Fibroblast of skin of back (primary cell): ENCODE measurements around the gene ARL4D. TPM values are rescaled to one million over a fixed set of nuclear protein-coding genes. Genes with fewer than 3 reads are reported as not detected.
"Not testable (repeated sequence)": the region's sequence is repeated elsewhere in the genome, so short reads cannot be mapped to it uniquely, and the experiment has no call there.

ENCODE experiments used
- DNase-seq: peaks from one replicate; pipeline ENCODE4 v3.0.0-alpha.2; 2013
- polyA plus RNA-seq, 2 experiments: library from polyadenylated mRNA; unstranded; fragments of 120-200 nt; gene quantifications; one replicate each; pipeline ENCODE4 v1.2.1, GENCODE V29; 2013; ENCODE audit not compliant: insufficient read length in 2 of 2

Gene ARL4D, protein sequence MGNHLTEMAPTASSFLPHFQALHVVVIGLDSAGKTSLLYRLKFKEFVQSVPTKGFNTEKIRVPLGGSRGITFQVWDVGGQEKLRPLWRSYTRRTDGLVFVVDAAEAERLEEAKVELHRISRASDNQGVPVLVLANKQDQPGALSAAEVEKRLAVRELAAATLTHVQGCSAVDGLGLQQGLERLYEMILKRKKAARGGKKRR
- polyA plus RNA-seq (2013, experiment 1 of 2; ENCODE audit: insufficient read length), result 20.4 TPM
- 20.1 TPM for polyA plus RNA-seq (2013, experiment 2 of 2; ENCODE audit: insufficient read length)

DNA sequence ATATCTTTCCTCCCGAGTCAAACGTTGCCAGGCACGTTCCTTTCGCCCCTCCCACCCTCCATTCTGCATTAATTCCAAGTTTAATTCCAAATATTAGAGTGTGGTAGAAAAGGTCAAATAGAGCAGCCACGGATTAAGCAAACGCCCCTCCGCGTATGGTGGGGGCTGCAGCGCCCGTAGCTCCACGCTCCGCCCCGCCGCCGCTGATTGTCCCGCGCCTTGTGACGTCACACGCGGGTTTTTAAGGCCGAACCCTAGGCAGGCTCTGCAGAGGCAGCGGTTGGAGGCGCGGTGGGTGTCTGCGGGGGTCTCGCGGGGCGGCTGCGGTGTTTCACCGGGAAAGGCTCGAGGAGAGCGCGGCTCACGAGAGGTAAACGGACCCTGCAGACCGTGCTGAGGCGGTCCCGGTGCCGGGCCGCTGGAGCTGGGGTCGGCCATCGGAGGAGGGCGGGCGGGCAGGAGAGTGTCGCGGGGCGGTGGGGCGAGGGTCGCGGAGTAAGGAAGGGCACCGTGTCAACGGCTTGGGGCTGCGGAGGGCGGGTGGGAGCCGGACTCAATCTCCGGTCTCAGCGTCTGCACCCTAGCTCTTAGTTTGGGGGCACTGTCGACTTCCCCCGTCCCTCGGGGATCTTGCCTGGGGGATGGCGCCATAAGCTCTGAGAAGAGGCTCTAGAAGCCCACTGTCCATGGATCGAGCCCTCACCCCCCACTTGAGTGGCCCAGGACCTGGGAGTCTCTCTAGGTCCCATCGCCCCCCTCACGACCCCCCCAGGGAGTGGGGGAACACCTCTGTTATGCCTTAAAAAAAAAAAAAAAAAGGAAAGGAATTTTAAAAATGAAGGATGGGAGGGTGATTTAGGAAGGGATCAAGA, at the start of gene ARL4D:
ARL4D (plus strand) TSS at position 270 of the 872 bp plus-strand sequence. CDS start 740 bp downstream, outside the sequence.
- DNase-seq, result peak; percentile 80

DNA sequence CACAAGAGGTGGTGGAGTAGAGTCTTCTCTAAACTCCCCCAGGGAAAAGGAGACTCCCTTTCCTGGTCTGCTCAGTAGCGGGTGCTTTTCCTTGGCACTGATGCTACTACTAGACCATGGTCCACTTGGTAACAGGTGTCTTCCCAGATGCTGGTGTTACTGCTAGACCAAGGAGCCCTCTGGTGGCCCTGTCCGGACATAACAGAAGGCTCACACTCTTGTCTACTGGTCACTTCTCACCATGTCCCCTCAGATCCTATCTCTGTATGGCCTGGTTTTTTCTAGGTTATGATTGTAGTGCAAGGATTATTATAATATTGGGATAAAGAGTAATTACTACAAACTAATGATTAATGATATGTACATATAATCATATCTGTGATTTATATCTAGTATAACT, 49.7 kb upstream of the ARL4D start:
- no peak for DNase-seq

DNA sequence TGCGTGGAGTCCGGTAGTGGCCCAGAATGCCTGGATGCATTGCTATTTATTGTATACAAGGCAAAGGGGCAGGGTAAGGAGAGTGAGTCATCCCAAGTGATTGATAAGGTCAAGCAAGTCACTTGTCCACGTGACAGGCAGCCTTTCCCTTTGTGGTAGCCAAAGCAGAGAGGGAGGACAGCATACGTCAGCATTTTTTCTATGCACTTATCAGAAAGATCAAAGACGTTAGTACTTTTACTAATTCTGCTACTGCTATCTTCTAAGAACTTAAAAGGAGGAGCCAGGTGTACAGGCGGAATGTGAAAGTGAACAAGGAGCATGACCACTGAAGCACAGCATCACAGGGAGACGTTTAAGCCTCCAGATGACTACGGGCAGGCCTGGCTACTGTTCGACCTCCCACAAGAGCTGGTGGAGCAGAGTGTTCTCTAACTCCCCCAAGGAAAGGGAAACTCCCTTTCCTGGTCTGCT, 47.9 kb upstream of the ARL4D start:
- no peak for DNase-seq

DNA sequence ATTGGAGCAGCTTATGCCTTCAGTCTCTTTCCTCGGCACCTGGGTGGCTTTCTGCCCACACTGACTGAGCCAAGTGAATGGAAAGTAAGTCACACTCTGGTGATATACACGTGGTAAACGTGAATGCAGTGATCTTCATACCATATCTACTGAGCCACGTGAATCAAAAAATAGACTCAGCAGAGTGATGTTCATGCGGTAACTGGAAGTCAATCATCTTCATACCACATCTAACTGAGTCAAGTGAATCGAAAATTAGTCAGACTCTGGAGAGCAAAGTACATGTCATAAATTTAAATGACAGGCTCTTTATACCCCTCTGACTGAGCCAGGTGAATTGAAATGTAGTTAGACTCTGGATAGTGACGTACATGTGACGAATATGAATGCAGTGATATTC, 47.1 kb upstream of the ARL4D start:
- DNase-seq, result no peak

DNA sequence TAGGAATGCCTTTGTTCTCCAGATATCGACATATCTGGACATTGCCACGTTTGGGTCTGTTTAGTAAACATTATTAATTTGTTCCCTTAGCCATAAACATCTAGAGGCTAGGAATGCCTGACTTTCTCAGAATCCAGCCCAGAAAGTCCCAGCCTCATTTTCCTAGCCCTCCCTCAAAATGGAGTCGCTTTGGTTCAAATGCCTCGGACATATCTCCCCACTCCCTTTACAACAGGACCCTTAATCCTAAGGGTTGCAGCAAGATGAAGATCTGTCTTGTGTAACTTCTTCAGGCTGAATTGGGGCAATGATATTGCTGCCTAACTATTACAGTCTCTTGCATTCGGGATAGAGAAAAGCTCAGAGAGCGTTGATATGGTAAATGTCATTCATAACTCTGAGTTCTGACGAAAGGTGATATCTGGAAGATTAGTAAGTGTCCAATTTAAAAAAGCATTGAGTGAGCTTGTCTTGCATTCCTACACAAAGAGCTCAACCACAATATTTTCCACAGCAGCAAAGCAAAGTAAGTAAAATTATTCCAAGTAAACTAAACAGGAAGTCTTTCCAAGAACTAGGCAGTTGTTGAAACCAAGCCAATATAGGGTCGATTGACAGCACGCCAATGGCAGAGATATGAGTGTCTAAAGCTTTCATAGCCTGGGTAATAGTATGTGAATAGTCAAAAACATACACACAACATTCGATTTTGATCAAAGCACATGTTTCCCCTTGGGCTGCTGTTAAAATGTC, 46.0 kb upstream of the ARL4D start:
- DNase-seq, result no peak

DNA sequence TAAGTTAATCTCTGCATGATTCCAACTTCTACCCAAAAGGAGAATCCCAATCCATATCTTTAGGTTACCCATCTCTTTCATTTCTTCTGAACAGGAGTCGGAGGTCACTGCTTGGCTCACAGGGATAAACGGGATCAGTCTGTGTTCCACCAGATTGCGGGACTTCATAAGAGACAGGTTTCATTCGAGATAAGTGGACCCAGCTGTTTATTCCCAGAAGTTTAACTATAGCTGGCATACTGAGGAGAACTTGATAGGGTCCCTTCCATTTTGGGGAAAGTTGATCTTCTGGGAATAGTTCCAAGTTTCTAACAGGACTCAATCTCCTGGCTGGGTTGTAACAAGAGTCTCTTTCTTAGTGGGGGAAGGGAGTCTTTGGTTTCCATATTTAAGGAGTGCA, 45.4 kb upstream of the ARL4D start:
- DNase-seq, result no peak

DNA sequence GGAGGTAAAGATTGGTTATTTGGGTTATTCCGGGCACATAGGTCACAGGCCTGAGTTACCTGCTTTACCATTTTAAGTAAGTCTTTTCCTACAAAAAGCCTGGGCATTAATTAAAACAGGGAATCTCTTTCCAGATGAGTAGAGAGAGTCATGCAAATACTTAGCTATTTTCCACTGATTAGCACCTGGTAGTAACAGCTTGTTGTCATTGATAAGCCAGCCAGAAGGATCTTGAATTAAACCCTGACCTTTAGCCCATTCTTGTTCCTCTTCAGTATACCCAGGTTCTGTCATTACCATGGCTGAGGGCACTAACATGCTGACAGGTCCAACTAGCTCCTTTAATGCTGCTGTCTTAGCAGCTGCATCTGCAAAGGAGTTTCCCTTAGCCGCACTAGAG, 44.4 kb upstream of the ARL4D start:
- no peak for DNase-seq

DNA sequence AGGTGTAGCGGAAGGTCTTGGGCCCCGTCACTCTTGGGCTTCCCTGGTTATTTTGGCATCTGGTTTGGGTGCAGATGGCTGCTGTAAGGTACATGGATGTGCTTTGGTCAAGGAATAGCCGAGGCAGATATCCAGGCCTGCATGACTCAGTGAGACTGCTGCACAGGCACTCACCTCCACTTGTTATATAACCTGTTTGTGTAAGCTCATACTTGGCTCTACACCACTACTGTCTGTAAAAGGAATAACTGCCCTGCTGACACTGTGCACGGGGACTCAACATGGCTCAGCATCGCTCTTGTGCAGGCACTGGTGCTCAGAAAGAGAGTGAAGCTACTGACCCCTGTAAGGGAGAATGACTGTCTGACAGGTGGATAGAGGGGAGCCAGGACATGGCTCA, 42.3 kb upstream of the ARL4D start:
- DNase-seq, result no peak

DNA sequence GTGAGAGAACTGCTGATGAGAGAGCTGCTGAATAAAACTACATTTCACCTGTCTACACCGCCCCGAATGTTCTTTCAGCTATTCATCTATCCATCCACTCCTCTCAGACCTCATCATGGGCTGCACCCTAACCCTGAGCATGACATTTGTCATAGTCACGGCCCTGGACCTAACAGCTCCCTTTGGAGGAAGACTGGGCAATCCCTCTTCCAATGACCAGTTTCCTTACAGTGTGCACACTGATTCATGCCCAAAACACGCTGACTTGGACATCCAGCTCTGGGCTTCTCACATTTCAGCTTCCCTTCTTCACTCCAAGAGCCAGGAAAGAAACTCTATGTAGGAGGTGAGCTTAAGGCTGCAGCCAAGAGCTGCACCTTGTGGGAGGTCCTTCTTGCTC, 41.8 kb upstream of the ARL4D start:
- DNase-seq, result peak; percentile 91

DNA sequence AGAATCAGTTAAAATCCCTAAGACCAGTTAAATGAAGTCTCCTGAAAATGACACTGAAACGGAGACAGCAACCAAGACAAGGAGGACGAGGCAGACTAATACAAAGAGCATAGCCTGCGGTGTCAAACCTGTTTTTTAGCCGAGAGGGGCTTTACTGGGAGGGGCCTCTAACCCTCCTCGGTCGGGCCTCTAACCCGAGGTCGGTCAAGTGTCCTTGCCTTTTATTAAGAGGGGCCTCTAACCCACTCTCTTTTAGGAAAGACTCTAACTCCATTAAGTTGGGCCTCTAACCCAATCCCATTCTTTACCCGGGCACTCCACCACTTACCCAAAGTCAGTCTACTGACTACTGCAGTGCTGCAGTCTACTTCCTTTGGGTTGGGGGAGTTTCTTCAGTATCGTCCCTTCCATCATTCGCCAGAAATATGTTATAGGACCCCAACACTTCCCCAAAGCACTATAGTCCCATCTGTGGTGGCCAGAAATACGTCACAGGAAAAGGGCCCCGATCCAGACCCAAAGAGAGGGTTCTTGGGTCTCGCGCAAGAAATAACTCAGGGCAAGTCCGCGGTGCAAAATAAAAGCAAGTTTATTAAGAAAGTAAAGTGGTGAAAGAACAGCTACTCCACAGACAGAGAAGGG, 39.2 kb upstream of the ARL4D start:
- DNase-seq, result no peak

DNA sequence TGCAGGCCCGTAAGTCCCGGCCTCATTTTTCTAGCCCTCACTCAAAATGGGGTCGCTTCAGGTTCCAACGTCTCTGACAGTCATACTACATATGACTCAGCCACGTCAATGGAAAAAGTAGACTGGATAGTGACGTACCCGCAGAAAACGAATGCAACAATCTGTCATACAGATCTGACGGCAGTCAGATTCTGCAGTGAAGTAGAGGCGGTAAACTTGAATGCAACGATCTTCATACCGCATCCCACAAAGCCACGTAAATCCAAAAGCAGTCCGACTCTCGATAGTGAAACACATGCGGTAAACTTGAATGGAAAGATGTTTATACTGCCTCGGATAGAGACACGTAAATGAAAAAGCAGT, 38.4 kb upstream of the ARL4D start:
- peak; percentile 83 for DNase-seq

DNA sequence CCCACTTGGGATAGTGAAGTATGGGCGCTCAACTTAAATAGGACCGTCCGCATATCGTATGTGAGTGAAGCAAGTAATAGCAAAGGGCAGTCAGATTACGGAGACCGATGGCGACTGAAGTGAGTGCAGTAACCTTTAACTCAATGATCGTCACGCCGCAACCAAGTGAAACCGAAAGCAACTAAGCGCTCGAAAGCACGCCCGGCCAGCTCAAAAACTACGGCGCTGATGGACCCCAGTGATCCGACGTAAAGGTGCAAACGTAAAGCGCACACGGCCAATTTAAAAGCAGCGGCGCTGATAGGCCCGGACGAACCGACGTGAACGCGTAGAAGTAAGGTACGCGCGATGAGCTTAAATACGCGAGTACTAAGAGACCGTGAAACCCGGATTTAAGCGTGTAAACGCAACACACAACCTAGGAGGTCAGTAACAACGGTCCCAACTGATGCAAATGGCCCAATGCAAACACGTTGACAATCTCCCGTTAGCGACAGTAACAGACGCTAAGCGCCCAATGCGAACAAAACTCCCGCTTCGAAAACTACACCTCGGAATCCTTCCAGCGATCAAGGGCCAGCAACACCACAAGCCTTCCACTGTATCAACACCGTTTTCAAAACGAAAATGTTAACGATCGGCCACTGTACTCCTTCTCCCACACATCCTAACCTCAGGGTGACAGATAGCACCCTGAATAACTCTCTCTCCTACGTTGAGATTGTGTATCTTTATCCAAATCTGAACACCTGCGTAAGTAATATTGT, 37.9 kb upstream of the ARL4D start:
- peak; percentile 99 for DNase-seq

DNA sequence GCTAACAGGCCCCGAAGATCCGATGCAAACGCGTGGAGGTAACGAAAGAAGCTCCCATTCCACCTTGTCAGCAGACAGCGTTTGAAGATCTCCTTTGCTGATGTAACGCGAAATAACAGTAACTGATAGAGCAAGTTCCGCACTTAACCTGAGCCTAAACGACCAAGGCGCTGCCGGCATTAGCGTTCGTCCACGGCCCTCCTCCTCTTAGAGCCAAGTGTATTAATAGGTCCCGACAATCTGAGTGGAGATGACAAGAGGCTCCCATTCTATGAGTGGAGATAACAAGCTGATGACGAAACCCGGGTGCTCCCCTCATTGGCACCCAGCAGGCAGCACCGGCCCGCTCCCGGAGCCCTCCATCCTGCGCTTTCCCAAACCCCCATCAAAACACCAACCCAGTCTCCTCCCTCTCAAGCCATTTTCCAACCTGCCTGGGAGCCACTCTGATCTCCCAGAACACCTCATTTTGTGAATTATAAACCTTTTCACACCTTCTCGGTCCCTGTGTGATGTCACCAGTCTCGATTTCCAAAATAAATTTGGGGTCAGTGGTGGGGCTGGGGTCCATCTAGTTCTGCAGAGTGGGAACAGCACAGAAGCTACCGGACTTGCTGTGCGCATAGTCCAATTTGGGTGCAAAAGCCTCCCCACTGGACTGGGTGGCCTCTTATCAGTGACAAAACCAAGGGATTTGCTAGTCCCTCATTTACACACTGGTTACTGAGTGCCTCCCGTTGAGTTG, 35.4 kb upstream of the ARL4D start:
- no peak for DNase-seq

DNA sequence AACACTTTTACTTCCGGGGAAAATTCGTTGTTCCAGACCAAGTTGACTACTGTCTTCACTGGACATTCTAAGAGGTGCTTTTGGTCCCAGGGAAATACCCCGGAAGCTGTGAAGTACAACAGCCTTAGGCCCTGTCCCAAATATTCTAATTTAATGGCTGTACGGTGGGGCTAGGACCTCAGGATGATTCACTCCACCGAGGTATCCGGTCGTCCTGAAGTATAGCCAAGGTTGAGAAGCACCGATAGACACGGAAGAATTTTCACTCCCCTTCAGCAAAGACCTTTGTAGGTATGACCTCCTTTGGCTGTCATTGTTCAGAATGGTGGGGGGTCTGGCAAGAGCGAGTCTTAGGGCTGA, 34.9 kb upstream of the ARL4D start:
- no peak for DNase-seq

DNA sequence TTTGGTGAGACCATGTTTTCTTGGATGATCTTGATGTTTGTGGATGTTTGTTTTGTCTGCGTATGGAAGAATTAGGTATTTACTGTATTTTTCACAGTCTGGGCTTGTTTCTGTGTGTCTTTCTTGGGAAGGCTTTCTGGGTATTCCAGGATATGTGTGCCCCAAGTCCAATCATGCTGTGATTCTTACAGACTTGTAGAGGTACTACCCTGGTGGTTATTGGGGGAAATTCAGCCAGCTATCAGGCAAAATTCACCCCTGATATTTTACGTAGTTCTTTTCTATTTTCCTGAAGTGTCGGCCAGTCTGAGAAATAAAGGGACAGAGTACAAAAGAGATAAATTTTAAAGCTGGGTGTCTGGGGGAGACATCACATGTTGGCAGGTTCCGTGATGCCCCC, 33.4 kb upstream of the ARL4D start:
- DNase-seq, result no peak

DNA sequence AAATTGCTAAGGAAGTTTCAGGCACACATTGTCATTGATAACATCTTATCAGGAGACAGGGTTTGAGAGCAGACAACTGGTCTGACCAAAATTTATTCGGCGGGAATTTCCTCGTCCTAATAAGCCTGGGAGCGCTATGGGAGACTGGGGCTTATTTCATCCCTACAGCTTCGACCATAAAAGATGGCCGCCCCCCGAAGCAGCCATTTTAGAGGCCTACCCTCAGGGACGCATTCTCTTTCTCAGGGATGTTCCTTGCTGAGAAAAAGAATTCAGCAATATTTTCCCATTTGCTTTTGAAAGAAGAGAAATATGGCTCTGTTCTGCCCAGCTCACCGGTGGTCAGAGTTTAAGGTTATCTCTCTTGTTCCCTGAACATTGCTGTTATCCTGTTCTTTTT, 32.9 kb upstream of the ARL4D start:
- DNase-seq, result not testable (repeated sequence)

DNA sequence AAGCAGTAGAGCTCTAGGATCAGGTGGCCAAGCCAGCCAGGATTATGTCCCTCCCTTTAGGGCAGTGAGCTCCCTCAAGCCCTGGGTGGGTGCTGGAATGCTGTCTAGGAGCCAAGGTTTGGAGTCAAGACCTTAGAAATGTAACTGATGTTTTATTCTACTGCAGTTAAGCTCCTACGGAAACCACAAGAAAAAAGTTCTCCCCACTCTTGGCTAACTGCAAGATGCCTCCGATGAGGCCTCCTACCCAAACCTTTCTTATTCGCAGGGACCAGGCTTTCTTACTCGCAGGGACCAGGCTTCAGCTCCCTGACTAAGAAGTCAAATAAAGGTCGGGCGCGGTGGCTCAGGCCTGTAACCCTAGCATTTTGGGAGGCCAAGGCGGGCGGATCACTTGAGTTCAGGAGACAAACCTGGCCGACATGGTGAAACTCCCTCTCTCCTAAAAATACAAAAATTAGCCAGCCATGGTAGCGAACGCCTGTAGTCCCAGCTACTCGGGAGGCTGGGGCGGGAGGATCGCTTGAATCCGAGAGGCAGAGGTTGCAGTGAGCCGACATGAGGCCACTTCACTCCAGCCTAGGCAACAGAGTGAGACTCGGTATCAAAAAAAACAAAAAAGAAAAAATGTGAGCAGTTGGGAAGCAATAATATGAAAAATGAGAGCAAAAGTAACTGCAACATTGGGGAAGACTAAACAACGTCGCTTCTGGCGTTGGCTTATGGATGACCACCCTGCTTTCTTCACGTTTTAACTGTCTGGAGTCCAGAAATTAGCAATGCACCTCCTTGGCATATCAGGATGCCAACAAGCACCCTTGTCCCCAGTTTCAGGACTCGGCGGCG, 31.7 kb upstream of the ARL4D start:
- no peak for DNase-seq

DNA sequence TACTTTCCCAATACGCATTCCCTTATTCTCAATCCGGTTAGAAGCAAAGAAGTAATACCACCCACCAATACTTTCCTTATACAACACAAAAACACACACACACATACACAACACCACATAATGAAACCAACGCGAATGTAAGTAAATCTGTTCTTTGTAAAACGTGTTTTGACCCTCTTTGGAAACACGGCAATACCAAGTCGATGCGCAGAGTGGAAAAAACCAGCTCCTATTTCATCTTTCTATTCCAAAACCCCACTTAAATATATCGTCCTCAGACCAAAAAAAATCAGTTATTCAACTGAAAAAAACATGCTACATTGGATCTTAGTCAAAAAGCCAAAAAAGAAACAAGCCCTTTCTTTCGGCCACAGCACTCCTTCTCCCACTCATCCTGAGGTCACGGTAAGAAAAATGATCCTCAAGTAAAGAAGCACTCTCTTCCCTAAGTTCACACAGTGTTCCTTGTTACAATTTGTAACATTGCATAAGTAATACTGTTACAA, 31.0 kb upstream of the ARL4D start:
- peak; percentile 91 for DNase-seq

DNA sequence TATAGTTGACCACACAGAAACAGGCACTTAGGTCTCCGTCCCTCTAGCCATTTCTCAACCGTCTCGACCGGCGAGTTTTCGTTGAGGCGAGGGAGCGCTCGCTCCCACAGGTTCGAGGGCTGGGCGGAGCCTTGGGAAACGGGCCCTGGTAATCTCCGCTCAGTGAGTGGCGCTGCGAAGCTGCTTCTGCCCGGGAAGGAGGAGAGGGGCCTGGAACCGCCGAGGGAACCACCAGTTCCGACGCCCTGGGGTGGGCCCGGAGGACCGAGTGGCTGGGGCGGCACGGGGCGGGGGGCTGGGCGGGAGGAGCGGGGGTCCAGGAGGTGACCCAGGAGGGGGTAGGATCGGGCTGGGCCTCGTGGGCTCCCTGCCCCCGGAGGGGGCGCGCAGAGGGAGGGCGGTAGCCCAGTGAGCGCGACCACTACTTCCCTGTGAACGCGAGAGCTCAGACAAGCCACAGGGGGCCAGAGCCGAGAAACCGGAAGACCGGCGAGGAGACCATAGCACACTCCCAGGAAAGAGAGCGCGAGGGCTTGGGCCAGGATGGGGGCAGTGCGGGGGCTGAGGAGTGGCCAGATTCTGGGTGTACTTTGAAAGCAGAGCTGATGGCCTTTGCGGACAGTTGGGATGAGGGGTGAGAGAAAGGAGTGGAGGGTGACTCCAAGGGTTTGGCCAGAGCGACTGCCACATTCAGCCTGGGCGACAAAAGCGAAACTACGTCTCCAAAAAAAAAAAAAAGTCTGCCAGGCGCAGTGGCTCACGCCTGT, 29.9 kb upstream of the ARL4D start:
- DNase-seq, result peak; percentile 85
